ENCODE results near the gene ARMCX2.

GRCh38 chrX:101685923-101686322 is 26.3 kb upstream of the ARMCX2 start:
- no peak for TF ChIP-seq PPARA (CRISPR knock-in tag; IDR thresholded peaks at IDR 0.05; ENCODE audit: borderline replicate concordance)
- TF ChIP-seq ZFP30 (CRISPR knock-in tag; IDR thresholded peaks at IDR 0.05) = no peak
- no peak for TF ChIP-seq ESRRG (CRISPR knock-in tag; IDR thresholded peaks at IDR 0.05)
- TF ChIP-seq OSR1 (CRISPR knock-in tag; IDR thresholded peaks at IDR 0.05) = no peak

All from SK-N-SH treated with all-trans-retinoic acid at 6 μM for 48 hours (cell line).